Osteoblast (primary cell): ENCODE data around the gene MFN2. TPM values are rescaled to one million over a fixed set of nuclear protein-coding genes. Genes with fewer than 3 reads are reported as not detected.
"Not testable (repeated sequence)": the region's sequence is repeated elsewhere in the genome, so short reads cannot be mapped to it uniquely, and the experiment has no call there.

ENCODE experiments used
- DNase-seq: peaks from one replicate; pipeline ENCODE4 v3.0.0; 2011; ENCODE audit warnings: low spot score, mixed read lengths; ENCODE audit not compliant: insufficient read length; ENCODE audit errors: missing footprints
- H2AFZ ChIP-seq: 2 replicates; pipeline ENCODE4 v1.6.0; 2011; ENCODE audit warnings: mild to moderate bottlenecking, low read length
- H3K27ac ChIP-seq: 2 replicates; pipeline ENCODE4 v1.5.1; 2011; ENCODE audit warnings: mild to moderate bottlenecking, low read depth, low read length, moderate library complexity
- H3K27me3 ChIP-seq: 2 replicates; pipeline ENCODE4 v1.6.0; 2012; ENCODE audit warnings: mild to moderate bottlenecking, control low read depth, inconsistent platforms, low read length, moderate library complexity; ENCODE audit not compliant: insufficient read depth
- H3K36me3 ChIP-seq: 2 replicates; pipeline ENCODE4 v1.5.1; 2011; ENCODE audit warnings: mild to moderate bottlenecking, low read length, control low read depth, moderate library complexity; ENCODE audit not compliant: insufficient read depth
- H3K4me1 ChIP-seq: 2 replicates; pipeline ENCODE4 v1.5.1; 2011; ENCODE audit warnings: mild to moderate bottlenecking, low read length, control low read depth, moderate library complexity; ENCODE audit not compliant: insufficient read depth
- H3K4me2 ChIP-seq: 2 replicates; pipeline ENCODE4 v1.6.0; 2011; ENCODE audit warnings: mild to moderate bottlenecking, low read length; ENCODE audit not compliant: insufficient read depth
- H3K4me3 ChIP-seq: fragments of 200-600 bp; sonication (generic); 3 replicates; pipeline ENCODE4 v1.5.1; 2012; ENCODE audit warnings: mild to moderate bottlenecking, low read length, inconsistent platforms; ENCODE audit not compliant: insufficient read depth
- H3K79me2 ChIP-seq: 2 replicates; pipeline ENCODE4 v1.6.0; 2012; ENCODE audit warnings: mild to moderate bottlenecking, low read length, control low read depth, inconsistent platforms; ENCODE audit not compliant: insufficient read depth
- H3K9me3 ChIP-seq: 2 replicates; pipeline ENCODE4 v1.5.1; 2011; ENCODE audit warnings: low read depth, low read length, control low read depth
- H4K20me1 ChIP-seq: 2 replicates; pipeline ENCODE4 v1.6.0; 2012; ENCODE audit warnings: mild to moderate bottlenecking, low read length, control low read depth; ENCODE audit not compliant: insufficient read depth
- total RNA-seq: library from RNA; depleted of rRNA; stranded (reverse); fragments of >200 nt; gene quantifications from 2 replicates; pipeline ENCODE4 v1.2.3, GENCODE V29; 2012
- TF ChIP-seq, protein P1 (sequence below): IDR thresholded peaks from 2 replicates; pipeline ENCODE4 v1.5.1; 2011; ENCODE audit warnings: mild to moderate bottlenecking, low read depth, low read length, moderate library complexity; ENCODE audit errors: extremely low read depth

Gene MFN2
- total RNA-seq, 1 donor: 51.0 TPM

DNA sequence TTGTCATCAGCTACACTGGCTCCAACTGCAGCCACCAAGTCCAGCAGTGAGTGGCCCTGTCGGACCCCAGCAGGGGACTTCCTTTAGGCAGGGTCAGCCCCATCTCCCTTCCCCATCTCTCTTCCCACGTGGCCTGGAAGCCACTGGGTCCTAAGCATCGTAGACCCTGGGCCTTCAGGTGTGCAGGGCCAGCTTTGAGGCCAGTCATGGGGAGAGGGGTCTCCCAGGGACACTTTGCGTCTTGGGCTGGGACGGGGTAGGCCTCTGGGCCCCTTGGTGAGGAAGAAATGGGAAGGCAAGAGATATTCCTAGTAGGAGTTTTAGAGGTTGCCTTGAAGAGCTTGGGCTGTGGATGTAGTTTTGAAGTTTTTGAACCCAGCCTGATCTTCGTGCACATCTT lies 27.0 kb downstream of the MFN2 start:
- no peaks in the 10 kb centered on the region for H3K27me3 ChIP-seq
- H2AFZ ChIP-seq: no peak overlapping the region
- H3K79me2 ChIP-seq: no peaks in the 10 kb centered on the region
- peaks cover 73% of the 10 kb centered on the region for H3K36me3 ChIP-seq
- H3K4me2 ChIP-seq: no peak overlapping the region
- peak; percentile 9 for DNase-seq
- no peak overlapping the region for H3K4me3 ChIP-seq
- TF ChIP-seq, protein P1, sequence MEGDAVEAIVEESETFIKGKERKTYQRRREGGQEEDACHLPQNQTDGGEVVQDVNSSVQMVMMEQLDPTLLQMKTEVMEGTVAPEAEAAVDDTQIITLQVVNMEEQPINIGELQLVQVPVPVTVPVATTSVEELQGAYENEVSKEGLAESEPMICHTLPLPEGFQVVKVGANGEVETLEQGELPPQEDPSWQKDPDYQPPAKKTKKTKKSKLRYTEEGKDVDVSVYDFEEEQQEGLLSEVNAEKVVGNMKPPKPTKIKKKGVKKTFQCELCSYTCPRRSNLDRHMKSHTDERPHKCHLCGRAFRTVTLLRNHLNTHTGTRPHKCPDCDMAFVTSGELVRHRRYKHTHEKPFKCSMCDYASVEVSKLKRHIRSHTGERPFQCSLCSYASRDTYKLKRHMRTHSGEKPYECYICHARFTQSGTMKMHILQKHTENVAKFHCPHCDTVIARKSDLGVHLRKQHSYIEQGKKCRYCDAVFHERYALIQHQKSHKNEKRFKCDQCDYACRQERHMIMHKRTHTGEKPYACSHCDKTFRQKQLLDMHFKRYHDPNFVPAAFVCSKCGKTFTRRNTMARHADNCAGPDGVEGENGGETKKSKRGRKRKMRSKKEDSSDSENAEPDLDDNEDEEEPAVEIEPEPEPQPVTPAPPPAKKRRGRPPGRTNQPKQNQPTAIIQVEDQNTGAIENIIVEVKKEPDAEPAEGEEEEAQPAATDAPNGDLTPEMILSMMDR: no peak
- H3K9me3 ChIP-seq: no peaks in the 10 kb centered on the region
- no peaks in the 10 kb centered on the region for H4K20me1 ChIP-seq
- no peaks in the 10 kb centered on the region for H3K4me1 ChIP-seq
- H3K27ac ChIP-seq: no peak overlapping the region

DNA sequence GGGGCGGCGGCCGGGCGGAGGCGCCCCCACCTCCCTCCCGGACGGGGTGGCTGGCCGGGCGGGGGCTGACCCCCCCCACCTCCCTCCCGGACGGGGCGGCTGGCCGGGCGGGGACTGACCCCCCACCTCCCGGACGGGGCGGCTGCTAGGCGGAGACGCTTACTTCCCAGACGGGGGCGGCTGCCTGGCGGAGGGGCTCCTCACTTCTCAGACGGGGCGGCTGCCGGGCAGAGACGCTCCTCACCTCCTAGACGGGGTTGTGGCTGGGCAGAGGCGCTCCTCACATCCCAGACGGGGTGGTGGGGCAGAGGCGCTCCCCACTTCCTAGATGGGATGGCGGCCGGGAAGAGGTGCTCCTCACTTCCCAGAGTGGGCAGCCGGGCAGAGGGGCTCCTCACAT lies 28.1 kb downstream of the MFN2 start:
- H3K36me3 ChIP-seq: peaks cover 64% of the 10 kb centered on the region
- H4K20me1 ChIP-seq: not testable (repeated sequence)

DNA sequence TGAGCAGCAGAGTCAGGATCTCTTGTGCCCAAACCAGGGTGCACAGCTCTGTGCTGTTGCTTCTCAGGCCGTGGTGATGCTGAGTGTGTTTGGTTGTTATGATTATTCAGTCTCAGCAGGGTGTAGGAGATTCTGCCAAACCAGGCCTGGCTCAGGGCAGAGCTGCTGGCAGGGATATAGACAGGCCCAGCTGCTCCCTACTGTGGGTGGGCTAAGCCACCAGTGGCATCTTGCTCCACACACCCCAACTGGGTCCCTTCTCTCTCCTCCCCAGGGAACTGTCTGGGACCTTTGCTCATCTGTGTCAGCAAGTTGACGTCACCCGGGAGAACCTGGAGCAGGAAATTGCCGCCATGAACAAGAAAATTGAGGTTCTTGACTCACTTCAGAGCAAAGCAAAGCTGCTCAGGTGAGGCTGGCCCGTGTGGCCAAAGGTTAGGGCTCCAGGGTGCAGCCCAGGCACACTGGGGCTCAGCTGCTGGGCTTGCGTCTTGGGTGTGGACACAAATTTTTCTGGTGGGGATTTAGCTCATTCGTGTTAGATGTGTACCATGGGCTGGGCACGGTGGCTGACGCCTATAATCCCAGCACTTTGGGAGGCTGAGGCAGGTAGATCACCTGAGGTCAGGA lies 29.2 kb downstream of the MFN2 start:
- no peak overlapping the region for H3K27ac ChIP-seq
- H3K36me3 ChIP-seq: peaks cover 54% of the 10 kb centered on the region
- peaks cover 17% of the 10 kb centered on the region for H3K4me1 ChIP-seq
- TF ChIP-seq, protein P1: no peak
- H4K20me1 ChIP-seq: no peaks in the 10 kb centered on the region
- H3K4me3 ChIP-seq: no peak overlapping the region
- no peaks in the 10 kb centered on the region for H3K79me2 ChIP-seq
- H3K27me3 ChIP-seq: no peaks in the 10 kb centered on the region
- H2AFZ ChIP-seq: no peak overlapping the region
- peak; percentile 64 for DNase-seq
- no peaks in the 10 kb centered on the region for H3K9me3 ChIP-seq
- no peak overlapping the region for H3K4me2 ChIP-seq

More for the DNA sequence above, 28.1 kb downstream of the MFN2 start:
- H3K4me1 ChIP-seq, H3K79me2 ChIP-seq, H3K4me3 ChIP-seq, H3K27ac ChIP-seq, H3K4me2 ChIP-seq, H2AFZ ChIP-seq, DNase-seq, H3K9me3 ChIP-seq, H3K27me3 ChIP-seq: not testable (repeated sequence)

GRCh38 chr1:12010746-12011570 lies 30.7 kb downstream of the MFN2 start:
- no peaks in the 10 kb centered on the region for H4K20me1 ChIP-seq
- peaks cover 39% of the 10 kb centered on the region for H3K36me3 ChIP-seq

More at GRCh38 chr1:12010746-12011570, 30.7 kb downstream of the MFN2 start:
- no peak overlapping the region for H3K4me3 ChIP-seq
- no peak overlapping the region for H2AFZ ChIP-seq
- DNase-seq: peak; percentile 56
- H3K27me3 ChIP-seq: no peaks in the 10 kb centered on the region
- H3K4me2 ChIP-seq: no peak overlapping the region
- no peaks in the 10 kb centered on the region for H3K79me2 ChIP-seq
- no peak overlapping the region for H3K27ac ChIP-seq
- TF ChIP-seq, protein P1: no peak
- no peaks in the 10 kb centered on the region for H3K9me3 ChIP-seq
- H3K4me1 ChIP-seq: peaks cover 25% of the 10 kb centered on the region
